Stomach (tissue), 9 donors: ENCODE data around the gene VEZT. TPM values are rescaled to one million over a fixed set of nuclear protein-coding genes. Genes with fewer than 3 reads are reported as not detected.
A peak's percentile ranks its signal among the peaks of the same experiment; 100 is the strongest.

Experiments used
- DNase-seq, 2 donors: peaks; one replicate each; pipeline versions ENCODE4 v3.0.0 to v3.0.0-alpha.2; 2013 to 2019
- H3K27ac ChIP-seq, 5 donors: fragments of 200-600 bp in 4 of 5; sonication (generic) in 4 of 5; one replicate each; pipeline ENCODE4 v1.5.1; 2013 to 2019; ENCODE audit warnings: mild to moderate bottlenecking in 1 of 5, moderate library complexity in 1 of 5
- H3K27me3 ChIP-seq, 3 donors: fragments of 200-600 bp; sonication (generic); one replicate each; pipeline ENCODE4 v1.5.1; 2017 to 2019; ENCODE audit warnings: mixed run types in 1 of 3
- H3K36me3 ChIP-seq, 4 donors: fragments of 200-600 bp; sonication (generic); 1 replicate in 3 of 4; 2 replicates in 1 of 4; pipeline ENCODE4 v1.5.1; 2016 to 2019
- H3K4me1 ChIP-seq, 4 donors: fragments of 200-600 bp; sonication (generic); one replicate each; pipeline ENCODE4 v1.5.1; 2016 to 2019
- H3K4me3 ChIP-seq, 4 donors: fragments of 200-600 bp; sonication (generic) in 3 of 4; one replicate each; pipeline ENCODE4 v1.5.1; 2016 to 2019; ENCODE audit warnings: mild to moderate bottlenecking in 1 of 4
- H3K9me3 ChIP-seq, 4 donors: fragments of 200-600 bp; sonication (generic); one replicate each; pipeline ENCODE4 v1.5.1; 2016 to 2019
- CTCF ChIP-seq, 7 experiments: fragments of 450-650 bp in 4 of 7; fragments of 200-600 bp in 3 of 7; sonication (generic) in 3 of 7; IDR thresholded peaks; one replicate each; pipeline ENCODE4 v1.5.1; 2016 to 2019; ENCODE audit warnings: antibody characterized with exemption in 7 of 7, control low read depth in 2 of 7, mild to moderate bottlenecking in 1 of 7
- EP300 ChIP-seq: sonication (generic); formaldehyde crosslinking; IDR thresholded peaks from one replicate; pipeline ENCODE4 v1.6.1; 2017; ENCODE audit warnings: antibody characterized with exemption
- POLR2A ChIP-seq, 4 donors: fragments of 450-650 bp; IDR thresholded peaks; one replicate each; pipeline ENCODE4 v1.6.1; 2016; ENCODE audit warnings: antibody characterized with exemption in 4 of 4, control low read depth in 2 of 4, mild to moderate bottlenecking in 1 of 4, moderate library complexity in 1 of 4
- POLR2AphosphoS5 ChIP-seq, 3 donors: sonication (generic); formaldehyde crosslinking; IDR thresholded peaks; one replicate each; pipeline ENCODE4 v1.6.1; 2016; ENCODE audit warnings: antibody characterized with exemption in 3 of 3
- WGBS, 5 donors: extraction: QIAGEN DNeasy Blood & Tissue Kit in 3 of 5; methylation state at CpG; one replicate each; pipeline versions ENCODE4 v1.1.5 to v1.1.7; 2013 to 2018; 5-methylcytosine and 5-hydroxymethylcytosine counted together
- intact Hi-C: fragments of 100-400 bp; cut with DNase I; formaldehyde crosslinking; loops from one replicate; pipeline ENCODE4 v1.15.1; 2023; ENCODE audit warnings: low total_unique reads
- polyA plus RNA-seq, 3 donors: library from polyadenylated mRNA; stranded (reverse); fragments of 200-250 nt; gene quantifications; one replicate each; pipeline ENCODE4 v1.2.3, GENCODE V29; 2013
- total RNA-seq, 5 donors: library from RNA; depleted of rRNA; stranded (reverse); fragments of >200 nt; gene quantifications; one replicate each; pipeline versions ENCODE4 v1.1.0 to v1.2.3, GENCODE V29; 2014 to 2016
- donor health status: healthy with polysubstance abuse.
- donor health status: Bipolar disorder and iron deficiency.
- donor health status: healthy.

Gene VEZT
- total and polyA plus RNA-seq, 8 donors = 11.0 to 165 (median 46.7) TPM

GRCh38 chr12:95326855-95327254 lies 109.2 kb downstream of the VEZT start:
- 63 to 74% (median 68%) methylated on average over 5 of the region's 5 CpGs for WGBS, 5 donors
- intact Hi-C loops = no loop called here

GRCh38 chr12:95328708-95329107 lies 111.1 kb downstream of the VEZT start:
- H3K4me3 ChIP-seq = no peak overlapping the region
- H3K9me3 ChIP-seq = no peaks in the 10 kb centered on the region
- H3K36me3 ChIP-seq = no peaks in the 10 kb centered on the region
- intact Hi-C loops = no loop called here
- TF ChIP-seq POLR2A (IDR thresholded peaks at IDR 0.05) = no peak
- TF ChIP-seq POLR2AphosphoS5 (IDR thresholded peaks at IDR 0.05) = no peak
- no peak for TF ChIP-seq EP300
- TF ChIP-seq CTCF (IDR thresholded peaks at IDR 0.05) = no peak
- H3K27me3 ChIP-seq = no peaks in the 10 kb centered on the region
- peaks cover 0 to 13% (median 0%) of the 10 kb centered on the region in 4 donors for H3K4me1 ChIP-seq
- no peak for DNase-seq
- no peak overlapping the region for H3K27ac ChIP-seq

More at GRCh38 chr12:95326855-95327254, 109.2 kb downstream of the VEZT start:
- Histone ChIP-seq H3K36me3 (no peaks in the 10 kb centered on the region), H3K27ac (no peak overlapping the region), H3K4me3 (no peak overlapping the region), H3K4me1 (peaks cover 0 to 28% (median 3%) of the 10 kb centered on the region in 4 donors), H3K9me3 (no peaks in the 10 kb centered on the region), H3K27me3 (no peaks in the 10 kb centered on the region)
- TF ChIP-seq EP300 (no peak), POLR2A (IDR thresholded peaks at IDR 0.05) (no peak), POLR2AphosphoS5 (IDR thresholded peaks at IDR 0.05) (no peak), CTCF (IDR thresholded peaks at IDR 0.05) (no peak)
- no peak for DNase-seq

DNA sequence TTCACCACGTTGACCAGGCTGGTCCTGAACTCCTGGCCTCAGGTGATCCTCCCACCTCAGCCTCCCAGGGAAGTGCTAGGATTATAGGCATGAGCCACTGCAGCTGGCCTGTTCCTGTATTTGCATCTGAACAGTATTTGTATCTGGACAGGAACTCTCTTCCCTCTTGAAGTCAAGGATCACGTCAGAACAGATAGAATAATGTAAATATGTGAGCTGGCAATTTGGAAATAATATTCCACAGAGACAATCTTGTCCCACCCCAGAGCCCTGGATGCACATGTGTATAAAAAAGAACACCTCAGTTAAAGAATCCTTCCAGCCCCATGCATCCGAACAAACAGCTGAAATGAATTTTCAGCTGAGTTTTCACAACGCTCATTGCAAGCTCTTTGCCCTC lies 118.3 kb downstream of the VEZT start:
- Histone ChIP-seq H3K9me3 (no peaks in the 10 kb centered on the region), H3K27me3 (no peaks in the 10 kb centered on the region), H3K4me3 (no peak overlapping the region), H3K36me3 (no peaks in the 10 kb centered on the region), H3K4me1 (peaks cover 0 to 19% (median 7%) of the 10 kb centered on the region in 4 donors), H3K27ac (peak overlapping the region in 4 of 5 donors; percentile 28 to 70 (median 52))
- TF ChIP-seq CTCF (IDR thresholded peaks at IDR 0.05) (no peak), EP300 (no peak), POLR2AphosphoS5 (IDR thresholded peaks at IDR 0.05) (no peak), POLR2A (IDR thresholded peaks at IDR 0.05) (no peak)
- intact Hi-C loops = loop anchor here (5.0 kb wide), 1 partner anchor 219 kb away; no protein-coding TSS in a partner anchor
- no peak for DNase-seq
- WGBS, 5 donors = 27 to 46% (median 31%) methylated on average over 4 of the region's 4 CpGs

- WGBS, 5 donors = 17 to 44% (median 20%) methylated on average over 10 of the region's 10 CpGs
- Histone ChIP-seq H3K27me3 (no peaks in the 10 kb centered on the region), H3K27ac (peak overlapping the region in 4 of 5 donors; percentile 28 to 70 (median 52)), H3K36me3 (no peaks in the 10 kb centered on the region), H3K4me3 (no peak overlapping the region), H3K4me1 (peaks cover 0 to 19% (median 7%) of the 10 kb centered on the region in 4 donors), H3K9me3 (no peaks in the 10 kb centered on the region)
- intact Hi-C loops = loop anchor here (5.0 kb wide), 1 partner anchor 219 kb away; no protein-coding TSS in a partner anchor
- no peak for TF ChIP-seq POLR2A (IDR thresholded peaks at IDR 0.05)
- no peak for TF ChIP-seq EP300
- peak in 5 of 7 experiments; percentile 62 to 93 (median 72) for TF ChIP-seq CTCF (IDR thresholded peaks at IDR 0.05)
- peak; percentile 30 to 75 (median 54) for TF ChIP-seq POLR2AphosphoS5 (IDR thresholded peaks at IDR 0.05)
- DNase-seq = peak; percentile 79 to 93
Observed at GRCh38 chr12:95336387-95337067, 118.9 kb downstream of the VEZT start.
